Thyroid gland (tissue), 4 donors: Measurements from ENCODE around the gene CBX1.

Source experiments
- POLR2A ChIP-seq, 2 donors: fragments of 450-650 bp; IDR thresholded peaks; one replicate each; pipeline ENCODE4 v1.6.1; 2017; ENCODE audit warnings: antibody characterized with exemption in 2 of 2, mild to moderate bottlenecking in 2 of 2, moderate library complexity in 1 of 2
- TF ChIP-seq, protein P1 (sequence below), 6 experiments: fragments of 200-600 bp in 3 of 6; fragments of 450-650 bp in 3 of 6; sonication (generic) in 3 of 6; IDR thresholded peaks; one replicate each; pipeline ENCODE4 v1.5.1; 2016 to 2019; ENCODE audit warnings: antibody characterized with exemption in 6 of 6, mild to moderate bottlenecking in 2 of 6, inconsistent platforms in 1 of 6, moderate library complexity in 1 of 6

DNA sequence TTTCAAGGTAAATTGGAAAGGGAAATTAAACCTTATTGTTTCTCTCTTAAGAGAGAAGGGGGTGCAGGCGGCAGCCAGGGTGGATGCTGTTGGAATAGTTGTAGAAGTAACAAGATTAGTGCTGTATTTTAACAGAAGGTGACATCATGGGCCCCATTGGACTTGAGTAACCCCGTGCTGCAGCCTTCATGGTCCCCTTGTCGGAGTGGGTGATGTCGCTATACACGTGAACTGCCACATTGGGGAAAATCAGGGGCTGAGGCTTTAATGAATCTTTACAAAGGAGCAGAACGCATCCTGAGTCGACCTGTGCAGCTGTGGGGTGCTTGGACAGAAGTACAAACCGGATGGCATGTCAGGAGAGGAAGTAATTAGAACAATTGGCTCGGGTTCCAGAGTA, 9.5 kb upstream of the CBX1 start:
- no peak for TF ChIP-seq POLR2A (IDR thresholded peaks at IDR 0.05)
- TF ChIP-seq, protein P1, sequence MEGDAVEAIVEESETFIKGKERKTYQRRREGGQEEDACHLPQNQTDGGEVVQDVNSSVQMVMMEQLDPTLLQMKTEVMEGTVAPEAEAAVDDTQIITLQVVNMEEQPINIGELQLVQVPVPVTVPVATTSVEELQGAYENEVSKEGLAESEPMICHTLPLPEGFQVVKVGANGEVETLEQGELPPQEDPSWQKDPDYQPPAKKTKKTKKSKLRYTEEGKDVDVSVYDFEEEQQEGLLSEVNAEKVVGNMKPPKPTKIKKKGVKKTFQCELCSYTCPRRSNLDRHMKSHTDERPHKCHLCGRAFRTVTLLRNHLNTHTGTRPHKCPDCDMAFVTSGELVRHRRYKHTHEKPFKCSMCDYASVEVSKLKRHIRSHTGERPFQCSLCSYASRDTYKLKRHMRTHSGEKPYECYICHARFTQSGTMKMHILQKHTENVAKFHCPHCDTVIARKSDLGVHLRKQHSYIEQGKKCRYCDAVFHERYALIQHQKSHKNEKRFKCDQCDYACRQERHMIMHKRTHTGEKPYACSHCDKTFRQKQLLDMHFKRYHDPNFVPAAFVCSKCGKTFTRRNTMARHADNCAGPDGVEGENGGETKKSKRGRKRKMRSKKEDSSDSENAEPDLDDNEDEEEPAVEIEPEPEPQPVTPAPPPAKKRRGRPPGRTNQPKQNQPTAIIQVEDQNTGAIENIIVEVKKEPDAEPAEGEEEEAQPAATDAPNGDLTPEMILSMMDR (IDR thresholded peaks at IDR 0.05), result no peak
